ENCODE data around the gene GIGYF1. TPM values are rescaled to one million over a fixed set of nuclear protein-coding genes. Genes with fewer than 3 reads are reported as not detected.

The GIGYF1 gene
- total RNA-seq, 4 donors from 2014 or later = 8.0 to 24.2 (median 13.8) TPM

- TF ChIP-seq CTCF (IDR thresholded peaks at IDR 0.05) (peak; percentile 83 to 94 (median 92)), POLR2A (IDR thresholded peaks at IDR 0.05) (no peak)
- Histone ChIP-seq H3K27me3 (no peaks in the 10 kb centered on the region), H3K4me3 (peak overlapping the region in 3 of 4 donors; percentile 71 to 99 (median 99)), H3K27ac (peak overlapping the region in 3 of 4 donors; percentile 26 to 72 (median 46)), H3K36me3 (peaks cover 12 to 33% (median 17%) of the 10 kb centered on the region in 3 donors), H3K4me1 (peaks cover 21 to 65% (median 49%) of the 10 kb centered on the region in 3 donors), H3K9me3 (no peaks in the 10 kb centered on the region)
- no peak for DNase-seq
- 26 to 29% methylated on average over 19 to 20 of the region's 28 CpGs for WGBS, 2 donors
- intact Hi-C loops (cut with DNase I) = loop anchor here (5.0 to 10.0 kb wide), 2 partner anchors 130 to 217 kb away; partner anchors contain the start of gene TSC22D4
These were observed 2.1 kb downstream of the GIGYF1 start for GRCh38 chr7:100691676-100692577.

- H3K9me3 ChIP-seq = no peaks in the 10 kb centered on the region
- H3K4me1 ChIP-seq = peaks cover 21 to 57% (median 42%) of the 10 kb centered on the region in 3 donors
These were observed 4.6 kb downstream of the GIGYF1 start for GRCh38 chr7:100689230-100690135.

DNA sequence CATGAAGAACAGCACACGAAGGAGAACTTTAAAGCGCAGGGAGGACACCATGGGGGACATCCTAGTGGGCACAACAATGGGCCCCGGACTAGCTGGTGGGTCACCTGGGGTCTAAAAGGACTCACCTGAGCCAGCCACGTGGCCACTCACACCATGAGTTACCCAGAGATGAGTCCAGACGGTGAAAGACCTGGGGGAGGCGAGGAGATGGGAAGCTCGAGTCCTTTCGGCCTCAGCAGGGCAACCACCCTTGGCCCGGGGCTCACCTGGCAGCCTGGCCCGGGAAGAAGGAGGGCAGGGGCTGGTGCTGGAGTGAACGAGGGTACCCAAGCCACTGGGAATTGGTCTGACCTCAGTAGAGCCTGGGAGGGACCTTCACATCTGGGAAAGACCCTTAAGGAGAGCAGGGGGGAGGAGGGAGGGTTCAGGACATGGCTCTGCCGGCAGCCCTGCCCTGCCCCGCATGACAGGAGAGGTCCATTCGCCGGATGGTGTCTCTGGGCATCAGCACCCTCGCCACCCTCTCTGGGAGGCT lies 5.7 kb downstream of the GIGYF1 start:
- Histone ChIP-seq H3K36me3 (peaks cover 38 to 68% (median 52%) of the 10 kb centered on the region in 3 donors), H3K4me3 (no peak overlapping the region), H3K27ac (no peak overlapping the region), H3K9me3 (no peaks in the 10 kb centered on the region), H3K27me3 (no peaks in the 10 kb centered on the region), H3K4me1 (peaks cover 21 to 54% (median 41%) of the 10 kb centered on the region in 3 donors)
- no peak for DNase-seq
- TF ChIP-seq POLR2A (IDR thresholded peaks at IDR 0.05) (no peak), CTCF (IDR thresholded peaks at IDR 0.05) (no peak)
- intact Hi-C loops (cut with DNase I) = no loop called here
- WGBS, 2 donors = 65 to 81% methylated on average over 4 to 13 of the region's 16 CpGs

More at GRCh38 chr7:100689230-100690135, 4.6 kb downstream of the GIGYF1 start:
- intact Hi-C loops (cut with DNase I) = loop anchor here (5.0 to 10.0 kb wide), 2 partner anchors 127 to 215 kb away; partner anchors contain the start of gene TSC22D4
- no peaks in the 10 kb centered on the region for H3K27me3 ChIP-seq
- no peak overlapping the region for H3K4me3 ChIP-seq
- TF ChIP-seq CTCF (IDR thresholded peaks at IDR 0.05) (no peak), POLR2A (IDR thresholded peaks at IDR 0.05) (no peak)
- 70 to 72% methylated on average over 10 to 18 of the region's 18 CpGs for WGBS, 2 donors
- peaks cover 33 to 57% (median 42%) of the 10 kb centered on the region in 3 donors for H3K36me3 ChIP-seq
- no peak overlapping the region for H3K27ac ChIP-seq
- DNase-seq = no peak

DNA sequence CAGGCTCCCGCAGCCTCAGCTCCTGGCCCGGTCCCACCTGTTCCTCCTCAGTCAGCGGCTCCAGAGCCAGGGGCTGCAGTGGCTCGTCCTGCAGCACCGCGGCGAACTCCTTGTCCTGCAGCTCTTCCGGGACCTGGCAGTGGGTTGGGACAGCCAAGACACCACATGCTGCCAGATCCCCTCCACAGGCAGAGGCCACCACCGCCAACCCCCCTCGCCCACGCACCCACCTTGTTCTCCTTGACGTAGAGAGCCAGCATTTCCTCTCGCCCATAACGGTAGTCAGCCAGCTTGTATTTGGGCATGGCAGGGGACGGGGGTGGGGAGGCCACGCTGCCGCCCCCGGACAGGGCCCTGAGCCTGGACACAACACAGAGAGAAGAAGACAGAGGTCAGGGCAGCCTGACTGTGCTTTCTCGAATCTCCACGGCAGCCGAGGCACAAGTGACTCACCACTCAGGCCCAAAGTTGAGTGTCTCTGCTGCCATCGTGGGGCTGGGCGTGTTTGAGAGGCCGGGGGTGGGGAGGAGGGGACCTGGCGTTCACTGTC lies 6.2 kb downstream of the GIGYF1 start:
- intact Hi-C loops (cut with DNase I) = no loop called here
- WGBS, 2 donors = 96% methylated on average over 10 of the region's 25 CpGs; no CpG with 5 or more reads in 1 of the 2 donors

More for the DNA sequence above, 6.2 kb downstream of the GIGYF1 start:
- H3K9me3 ChIP-seq = no peaks in the 10 kb centered on the region
- H3K4me3 ChIP-seq = no peak overlapping the region
- H3K27me3 ChIP-seq = no peaks in the 10 kb centered on the region
- peaks cover 17 to 48% (median 37%) of the 10 kb centered on the region in 3 donors for H3K4me1 ChIP-seq
- DNase-seq = no peak
- TF ChIP-seq POLR2A (IDR thresholded peaks at IDR 0.05) = no peak
- TF ChIP-seq CTCF (IDR thresholded peaks at IDR 0.05) = no peak
- peaks cover 39 to 74% (median 57%) of the 10 kb centered on the region in 3 donors for H3K36me3 ChIP-seq
- H3K27ac ChIP-seq = no peak overlapping the region

All from esophagus squamous epithelium (tissue), 5 donors.